Astrocyte of the cerebellum (primary cell): ENCODE data around the gene OSBPL2.

Experiments
- DNase-seq: peaks from one replicate; pipeline ENCODE4 v3.0.0-alpha.2; 2011; ENCODE audit warnings: low read depth
- H3K4me3 ChIP-seq: 2 replicates; pipeline ENCODE4 v1.5.1; 2011; ENCODE audit warnings: mild to moderate bottlenecking, low read depth, low read length, moderate library complexity
- CTCF ChIP-seq: IDR thresholded peaks from 2 replicates; pipeline ENCODE4 v1.5.1; 2012; ENCODE audit warnings: low read length, low read depth, moderate library complexity, mild to moderate bottlenecking; ENCODE audit errors: missing control alignments
- in situ Hi-C: cut with HindIII; loops from 2 replicates; pipeline ENCODE4 v1.10.0; 2017; ENCODE audit warnings: low sequenced_read_pairs

OSBPL2 gene

GRCh38 chr20:62342910-62343309, 104.6 kb downstream of the OSBPL2 start:
- no peak overlapping the region for H3K4me3 ChIP-seq
- TF ChIP-seq CTCF, result no peak
- in situ Hi-C loops, result no loop called here
- DNase-seq, result no peak

GRCh38 chr20:62344092-62344491, 105.8 kb downstream of the OSBPL2 start:
- no peak for DNase-seq
- no peak for TF ChIP-seq CTCF
- in situ Hi-C loops, result no loop called here
- H3K4me3 ChIP-seq, result no peak overlapping the region

- TF ChIP-seq CTCF, result no peak
- DNase-seq, result no peak
- in situ Hi-C loops, result no loop called here
- no peak overlapping the region for H3K4me3 ChIP-seq
Observed at GRCh38 chr20:62344782-62345181, 106.5 kb downstream of the OSBPL2 start.
